CD4-positive, alpha-beta T cell treated with Interleukin-12 subunit alpha and Interleukin-12 subunit beta, for 1 hour (primary cell): ENCODE measurements around the gene ARMCX6.
A peak's percentile ranks its signal among the peaks of the same experiment; 100 is the strongest.
"Not testable (repeated sequence)": the region's sequence is repeated elsewhere in the genome, so short reads cannot be mapped to it uniquely, and the experiment has no call there.

Experiments
- DNase-seq: peaks from one replicate; pipeline ENCODE4 v3.0.0-alpha.2; 2020

ARMCX6 gene

DNA sequence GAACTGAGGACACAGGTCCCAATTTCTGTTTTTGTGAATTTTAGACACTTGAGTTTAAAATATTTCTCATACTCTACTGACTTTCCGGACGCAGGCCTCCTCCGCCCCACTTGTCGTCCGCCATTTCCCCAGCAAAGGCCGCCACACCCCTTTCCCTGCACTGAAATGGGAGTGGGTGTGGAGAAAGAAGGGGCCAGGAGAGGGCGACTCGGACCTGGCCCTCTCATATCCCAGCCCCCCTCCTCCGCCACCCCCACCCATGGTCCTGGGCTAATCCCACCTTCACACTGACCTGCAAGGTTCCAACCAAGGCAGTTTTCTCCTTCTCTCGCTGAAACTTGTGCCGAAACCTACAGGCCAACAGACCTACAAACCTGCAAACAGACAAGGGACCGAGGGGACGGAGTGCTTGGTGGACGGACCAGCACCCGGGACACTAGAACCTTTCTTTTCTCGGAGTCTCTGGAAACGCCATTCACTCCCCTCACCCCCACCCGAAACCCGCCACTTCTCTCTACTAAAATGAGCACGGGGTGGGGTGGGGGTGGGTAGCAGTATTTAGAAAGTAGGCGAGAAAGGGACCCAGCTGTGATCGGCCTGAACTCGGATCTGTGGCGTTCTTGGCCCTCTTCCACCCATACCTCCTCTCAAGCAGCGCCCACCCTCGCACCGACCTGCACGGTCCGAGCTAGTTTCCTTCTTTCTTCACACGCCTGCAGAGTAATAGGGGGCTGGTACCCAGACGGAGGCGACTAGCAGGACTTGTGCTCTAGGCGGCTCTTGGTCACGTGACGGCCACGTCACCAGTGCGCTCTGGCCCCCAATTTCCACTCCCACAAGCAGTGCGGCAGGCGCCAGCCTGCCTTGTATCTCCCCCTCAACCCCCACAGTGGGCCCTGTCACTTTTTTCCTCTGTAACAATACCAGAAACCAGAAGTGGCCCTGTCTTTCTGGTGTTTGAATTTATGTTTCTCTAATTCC is at the start of gene ARMCX6:
ARMCX6 (minus strand) TSS at position 790 of the 981 bp plus-strand sequence. CDS start 1,380 bp downstream, outside the sequence.
- peak; percentile 80 for DNase-seq

- DNase-seq, result peak; percentile 11
Observed at GRCh38 chrX:101659601-101660063, 41.8 kb upstream of the ARMCX6 start, which contains the start of gene ARMCX2. ARMCX2 (minus strand) TSS chrX:101659850; CDS start chrX:101657588, 2,262 bp downstream.

DNA sequence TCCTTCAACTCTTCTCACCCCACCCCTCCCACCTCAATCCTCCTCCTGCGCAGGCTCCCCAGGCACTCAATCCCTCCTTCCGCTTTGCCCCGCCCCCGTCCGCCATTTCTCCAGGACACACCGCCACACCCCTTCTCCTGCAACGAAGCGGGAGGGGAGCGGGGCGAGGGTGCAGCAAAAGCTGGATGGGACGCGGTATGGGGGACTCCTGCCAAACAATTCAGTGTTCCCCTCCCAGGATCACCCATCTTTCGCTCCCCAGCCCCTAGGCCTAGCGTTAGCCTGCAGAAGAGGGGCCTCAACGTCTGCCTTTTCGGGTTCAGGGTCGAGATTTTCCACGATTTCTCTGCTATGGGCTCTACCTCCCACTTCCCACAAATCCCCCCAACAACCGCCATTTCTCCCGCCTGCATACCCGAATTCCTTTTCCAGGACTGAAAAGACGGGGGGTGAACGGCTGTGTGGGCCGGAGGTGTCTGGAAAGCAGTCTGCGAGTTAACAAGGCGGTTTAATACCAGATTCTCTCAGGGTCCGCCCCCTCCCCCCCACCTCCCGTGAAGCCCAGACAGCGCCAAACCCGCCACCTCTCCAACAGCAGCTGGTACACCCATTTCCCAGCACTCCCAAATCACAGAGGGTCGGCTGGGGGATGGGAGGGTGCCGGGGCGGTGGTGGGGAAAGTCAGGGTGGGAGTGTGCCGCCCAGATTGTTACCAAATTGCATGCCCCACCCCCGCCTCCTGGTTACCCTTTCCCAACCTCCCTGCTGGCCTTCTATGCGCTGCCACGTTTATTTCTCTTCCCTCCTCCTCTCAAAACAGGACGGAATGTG is 41.1 kb upstream of the ARMCX6 start:
- DNase-seq, result peak; percentile 51

GRCh38 chrX:101657495-101657894 is 39.7 kb upstream of the ARMCX6 start:
- DNase-seq, result no peak

- DNase-seq, result no peak
Observed at GRCh38 chrX:101656817-101657216, 39.0 kb upstream of the ARMCX6 start.

DNA sequence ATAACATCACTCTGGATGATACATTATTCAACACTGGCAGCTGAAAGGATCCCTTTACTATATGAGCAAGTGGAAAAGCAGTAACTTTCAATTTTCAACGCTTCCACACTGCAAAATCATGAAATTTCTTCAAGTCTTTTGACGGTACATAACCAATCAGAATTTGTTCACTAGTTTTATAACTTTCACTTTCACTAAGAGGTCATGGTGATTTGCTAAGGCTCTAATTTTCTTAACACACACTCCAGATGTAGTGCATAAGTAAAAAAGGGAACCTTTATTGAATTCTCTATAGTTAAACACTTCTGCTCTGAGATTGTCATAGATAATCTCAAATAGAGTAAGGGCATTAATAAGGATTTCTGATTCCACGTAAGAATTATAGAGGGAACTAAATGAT is 37.7 kb upstream of the ARMCX6 start:
- DNase-seq, result no peak

DNA sequence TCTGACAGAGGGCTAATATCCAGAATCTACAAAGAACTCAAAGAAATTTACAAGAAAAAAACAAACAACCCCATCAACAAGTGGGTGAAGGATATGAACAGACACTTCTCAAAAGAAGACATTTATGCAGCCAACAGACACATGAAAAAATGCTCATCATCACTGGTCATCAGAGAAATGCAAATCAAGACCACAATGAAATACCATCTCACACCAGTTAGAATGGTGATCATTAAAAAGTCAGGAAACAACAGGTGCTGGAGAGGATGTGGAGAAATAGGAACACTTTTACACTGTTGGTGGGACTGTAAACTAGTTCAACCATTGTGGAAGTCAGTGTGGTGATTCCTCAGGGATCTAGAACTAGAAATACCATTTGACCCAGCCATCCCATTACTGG is 29.9 kb upstream of the ARMCX6 start:
- DNase-seq, result not testable (repeated sequence)

GRCh38 chrX:101642093-101642492 is 24.3 kb upstream of the ARMCX6 start:
- no peak for DNase-seq

DNA sequence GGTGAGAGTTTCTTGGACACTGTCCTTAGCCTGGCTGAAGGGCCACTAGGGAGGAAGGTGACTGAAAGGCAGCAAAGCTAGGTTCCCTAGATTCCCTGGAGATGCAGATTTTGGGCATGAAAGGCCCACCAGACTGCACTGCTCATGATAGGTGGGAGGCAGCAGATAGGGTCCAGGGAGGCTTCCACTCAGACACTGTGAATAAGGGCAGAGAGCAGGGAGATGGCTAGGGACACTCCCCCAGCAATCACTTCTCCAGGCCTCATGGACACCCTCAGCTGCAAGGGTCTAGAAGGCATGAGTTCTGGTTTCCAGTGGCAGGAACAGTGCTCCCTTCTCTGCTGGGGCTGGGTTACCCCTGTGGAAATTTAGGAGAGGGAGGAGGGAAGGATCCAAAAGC is 21.8 kb upstream of the ARMCX6 start:
- DNase-seq, result no peak

DNA sequence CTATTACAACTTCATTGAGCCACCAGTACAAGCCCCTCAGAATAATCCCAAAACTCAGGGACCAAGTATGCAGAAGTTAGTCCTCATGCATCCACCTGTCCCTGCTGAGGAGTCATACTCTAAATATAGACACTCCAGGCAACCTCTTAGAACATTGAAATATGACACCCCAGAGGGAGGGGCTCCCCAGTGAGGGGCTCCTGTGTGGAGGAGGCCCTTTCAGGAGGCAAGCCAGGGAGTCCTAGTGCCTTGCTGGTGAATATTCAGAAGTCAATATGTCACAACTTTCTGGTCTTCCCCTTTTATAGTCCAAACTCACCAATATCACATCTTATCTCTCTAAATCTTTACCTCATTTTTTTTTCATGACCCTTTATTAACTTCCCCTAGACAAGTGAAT is 1.6 kb upstream of the ARMCX6 start:
- no peak for DNase-seq

GRCh38 chrX:101605728-101606127 is 12.1 kb downstream of the ARMCX6 start:
- DNase-seq, result no peak

DNA sequence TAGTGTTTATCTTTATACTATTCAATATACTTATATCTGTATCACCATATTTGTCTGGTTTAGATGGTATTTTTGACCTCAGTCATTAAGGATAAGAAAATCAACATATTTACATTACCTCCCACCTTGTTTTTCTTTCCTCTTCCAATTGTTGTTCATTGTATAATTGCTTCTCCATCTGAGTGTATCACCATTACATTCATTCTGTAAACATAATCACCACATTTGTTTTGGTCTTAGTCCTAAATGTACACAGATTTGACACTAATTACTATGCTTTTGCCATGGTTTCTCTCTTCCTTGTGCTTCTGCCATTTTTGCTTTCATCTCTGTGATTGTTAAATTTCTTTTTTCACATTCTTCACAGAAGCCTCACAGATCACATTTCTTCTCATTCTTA is 12.7 kb downstream of the ARMCX6 start:
- no peak for DNase-seq

- no peak for DNase-seq
Observed at GRCh38 chrX:101602077-101602476, 15.7 kb downstream of the ARMCX6 start.

GRCh38 chrX:101599592-101599991 is 18.2 kb downstream of the ARMCX6 start:
- not testable (repeated sequence) for DNase-seq

- peak; percentile 64 for DNase-seq
Observed at GRCh38 chrX:101595739-101596419, 21.9 kb downstream of the ARMCX6 start.
